HL-60 (cell line): ENCODE results near the gene C14orf180.

Source experiments
- POLR2AphosphoS5 ChIP-seq: IDR thresholded peaks from 2 replicates; pipeline ENCODE4 v1.6.1; 2012; ENCODE audit warnings: low read depth
- TF ChIP-seq, protein P1 (sequence below): IDR thresholded peaks from one replicate; pipeline ENCODE4 v1.5.1; 2011; ENCODE audit warnings: low read length, control low read depth, inconsistent platforms; ENCODE audit not compliant: insufficient read depth
- TF ChIP-seq, protein P2 (sequence below): IDR thresholded peaks from 2 replicates; pipeline ENCODE4 v1.6.1; 2012; ENCODE audit warnings: low read depth; ENCODE audit not compliant: insufficient replicate concordance

GRCh38 chr14:104552738-104553125 lies 26.8 kb upstream of the C14orf180 start:
- TF ChIP-seq, protein P1, sequence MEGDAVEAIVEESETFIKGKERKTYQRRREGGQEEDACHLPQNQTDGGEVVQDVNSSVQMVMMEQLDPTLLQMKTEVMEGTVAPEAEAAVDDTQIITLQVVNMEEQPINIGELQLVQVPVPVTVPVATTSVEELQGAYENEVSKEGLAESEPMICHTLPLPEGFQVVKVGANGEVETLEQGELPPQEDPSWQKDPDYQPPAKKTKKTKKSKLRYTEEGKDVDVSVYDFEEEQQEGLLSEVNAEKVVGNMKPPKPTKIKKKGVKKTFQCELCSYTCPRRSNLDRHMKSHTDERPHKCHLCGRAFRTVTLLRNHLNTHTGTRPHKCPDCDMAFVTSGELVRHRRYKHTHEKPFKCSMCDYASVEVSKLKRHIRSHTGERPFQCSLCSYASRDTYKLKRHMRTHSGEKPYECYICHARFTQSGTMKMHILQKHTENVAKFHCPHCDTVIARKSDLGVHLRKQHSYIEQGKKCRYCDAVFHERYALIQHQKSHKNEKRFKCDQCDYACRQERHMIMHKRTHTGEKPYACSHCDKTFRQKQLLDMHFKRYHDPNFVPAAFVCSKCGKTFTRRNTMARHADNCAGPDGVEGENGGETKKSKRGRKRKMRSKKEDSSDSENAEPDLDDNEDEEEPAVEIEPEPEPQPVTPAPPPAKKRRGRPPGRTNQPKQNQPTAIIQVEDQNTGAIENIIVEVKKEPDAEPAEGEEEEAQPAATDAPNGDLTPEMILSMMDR: no peak
- no peak for TF ChIP-seq POLR2AphosphoS5
- TF ChIP-seq, protein P2, sequence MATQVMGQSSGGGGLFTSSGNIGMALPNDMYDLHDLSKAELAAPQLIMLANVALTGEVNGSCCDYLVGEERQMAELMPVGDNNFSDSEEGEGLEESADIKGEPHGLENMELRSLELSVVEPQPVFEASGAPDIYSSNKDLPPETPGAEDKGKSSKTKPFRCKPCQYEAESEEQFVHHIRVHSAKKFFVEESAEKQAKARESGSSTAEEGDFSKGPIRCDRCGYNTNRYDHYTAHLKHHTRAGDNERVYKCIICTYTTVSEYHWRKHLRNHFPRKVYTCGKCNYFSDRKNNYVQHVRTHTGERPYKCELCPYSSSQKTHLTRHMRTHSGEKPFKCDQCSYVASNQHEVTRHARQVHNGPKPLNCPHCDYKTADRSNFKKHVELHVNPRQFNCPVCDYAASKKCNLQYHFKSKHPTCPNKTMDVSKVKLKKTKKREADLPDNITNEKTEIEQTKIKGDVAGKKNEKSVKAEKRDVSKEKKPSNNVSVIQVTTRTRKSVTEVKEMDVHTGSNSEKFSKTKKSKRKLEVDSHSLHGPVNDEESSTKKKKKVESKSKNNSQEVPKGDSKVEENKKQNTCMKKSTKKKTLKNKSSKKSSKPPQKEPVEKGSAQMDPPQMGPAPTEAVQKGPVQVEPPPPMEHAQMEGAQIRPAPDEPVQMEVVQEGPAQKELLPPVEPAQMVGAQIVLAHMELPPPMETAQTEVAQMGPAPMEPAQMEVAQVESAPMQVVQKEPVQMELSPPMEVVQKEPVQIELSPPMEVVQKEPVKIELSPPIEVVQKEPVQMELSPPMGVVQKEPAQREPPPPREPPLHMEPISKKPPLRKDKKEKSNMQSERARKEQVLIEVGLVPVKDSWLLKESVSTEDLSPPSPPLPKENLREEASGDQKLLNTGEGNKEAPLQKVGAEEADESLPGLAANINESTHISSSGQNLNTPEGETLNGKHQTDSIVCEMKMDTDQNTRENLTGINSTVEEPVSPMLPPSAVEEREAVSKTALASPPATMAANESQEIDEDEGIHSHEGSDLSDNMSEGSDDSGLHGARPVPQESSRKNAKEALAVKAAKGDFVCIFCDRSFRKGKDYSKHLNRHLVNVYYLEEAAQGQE: no peak
